T-helper 1 cell treated with Interleukin-12 subunit alpha and Interleukin-12 subunit beta and Interleukin-4 antibody, amounts not matched to agents 30 ng/mL and 1 ng/mL, for 36 hours (primary cell): ENCODE measurements around the gene ZNF410. TPM values are rescaled to one million over a fixed set of nuclear protein-coding genes. Genes with fewer than 3 reads are reported as not detected.
"Not testable (repeated sequence)": the region's sequence is repeated elsewhere in the genome, so short reads cannot be mapped to it uniquely, and the experiment has no call there.

ENCODE experiments used
- intact Hi-C: fragments of 100-400 bp; cut with micrococcal nuclease; formaldehyde crosslinking; loops from one replicate; pipeline ENCODE4 v1.15.1; 2024
- total RNA-seq: library from RNA; stranded (reverse); gene quantifications from 2 replicates; pipeline ENCODE4 v1.2.3, GENCODE V29; 2022

Gene ZNF410
- total RNA-seq, 1 donor from 2014 or later = 58.4 TPM

GRCh38 chr14:73884438-73885190 lies 2.0 kb upstream of the ZNF410 start:
- intact Hi-C loops = loop anchor here (5.0 to 10.0 kb wide), 4 partner anchors 142 to 1660 kb away; partner anchors contain the start of gene DCAF4

GRCh38 chr14:73887318-73887616 lies 608 bp downstream of the ZNF410 start:
- intact Hi-C loops = loop anchor here (1.0 to 10.0 kb wide), 6 partner anchors 145 to 1658 kb away; partner anchors contain the start of genes ALDH6A1, DCAF4, DNAL1 and LIN52

GRCh38 chr14:73887694-73888459 lies 1.2 kb downstream of the ZNF410 start:
- intact Hi-C loops = loop anchor here (1.0 to 10.0 kb wide), 6 partner anchors 146 to 1657 kb away; partner anchors contain the start of genes ALDH6A1, DCAF4, DNAL1 and LIN52

- intact Hi-C loops = loop anchor here (5.0 to 10.0 kb wide), 4 partner anchors 146 to 1656 kb away; partner anchors contain the start of gene DCAF4
These were observed 1.7 kb downstream of the ZNF410 start for GRCh38 chr14:73888460-73888725.

GRCh38 chr14:73888971-73889370 lies 2.3 kb downstream of the ZNF410 start:
- intact Hi-C loops = loop anchor here (5.0 to 10.0 kb wide), 4 partner anchors 147 to 1656 kb away; partner anchors contain the start of gene DCAF4

GRCh38 chr14:73889376-73889775 lies 2.7 kb downstream of the ZNF410 start:
- intact Hi-C loops = loop anchor here (5.0 to 10.0 kb wide), 4 partner anchors 147 to 1655 kb away; partner anchors contain the start of gene DCAF4

- intact Hi-C loops = not testable (repeated sequence)
These were observed 7.6 kb downstream of the ZNF410 start for GRCh38 chr14:73894180-73894687.

- intact Hi-C loops = no loop called here
These were observed 9.3 kb downstream of the ZNF410 start for GRCh38 chr14:73895939-73896338.

GRCh38 chr14:73896521-73896920 lies 9.9 kb downstream of the ZNF410 start:
- intact Hi-C loops = no loop called here

- intact Hi-C loops = no loop called here
These were observed 16.4 kb downstream of the ZNF410 start for GRCh38 chr14:73903028-73903427.

GRCh38 chr14:73909681-73910080 lies 23.0 kb downstream of the ZNF410 start:
- intact Hi-C loops = no loop called here

GRCh38 chr14:73913256-73913655 lies 26.6 kb downstream of the ZNF410 start:
- intact Hi-C loops = no loop called here

GRCh38 chr14:73916324-73916723 lies 29.7 kb downstream of the ZNF410 start:
- intact Hi-C loops = no loop called here

GRCh38 chr14:73919457-73919856 lies 32.8 kb downstream of the ZNF410 start:
- intact Hi-C loops = not testable (repeated sequence)

GRCh38 chr14:73924337-73924736 lies 37.7 kb downstream of the ZNF410 start:
- intact Hi-C loops = no loop called here

- intact Hi-C loops = no loop called here
These were observed 49.0 kb downstream of the ZNF410 start for GRCh38 chr14:73935666-73936065.

- intact Hi-C loops = no loop called here
These were observed 49.9 kb downstream of the ZNF410 start for GRCh38 chr14:73936548-73936947.

- intact Hi-C loops = no loop called here
These were observed 50.4 kb downstream of the ZNF410 start for GRCh38 chr14:73937012-73937411.

- intact Hi-C loops = no loop called here
These were observed 55.5 kb downstream of the ZNF410 start for GRCh38 chr14:73942180-73942579.

GRCh38 chr14:73943083-73943482 lies 56.4 kb downstream of the ZNF410 start:
- intact Hi-C loops = no loop called here

GRCh38 chr14:73944432-73945158 lies 57.9 kb downstream of the ZNF410 start:
- intact Hi-C loops = no loop called here
